Kidney (tissue), 14 donors: ENCODE data around the gene HERC5. TPM values are rescaled to one million over a fixed set of nuclear protein-coding genes. Genes with fewer than 3 reads are reported as not detected.

Experiments
- DNase-seq, 5 donors: peaks; one replicate each; pipeline ENCODE4 v3.0.0-alpha.2; 2013 to 2020
- FAIRE-seq: peaks from 2 replicates; lab custom pipeline; 2012; peaks lifted over from hg19 to GRCh38; lab: Jason Lieb, UNC
- H3K27ac ChIP-seq, 2 donors: one replicate each; pipeline ENCODE4 v1.7.0; 2013; ENCODE audit warnings: low read depth in 2 of 2, low read length in 2 of 2, inconsistent platforms in 1 of 2
- H3K27me3 ChIP-seq: one replicate; pipeline ENCODE4 v1.7.1; 2013; ENCODE audit warnings: low read length, inconsistent platforms; ENCODE audit not compliant: control insufficient read depth, insufficient read depth
- H3K36me3 ChIP-seq, 3 donors: one replicate each; pipeline versions ENCODE4 v1.7.0 to v1.7.1; 2013; ENCODE audit warnings: low read length in 3 of 3, control low read depth in 1 of 3, inconsistent platforms in 1 of 3; ENCODE audit not compliant: insufficient read depth in 3 of 3, control insufficient read depth in 2 of 3
- H3K4me1 ChIP-seq, 3 donors: one replicate each; pipeline versions ENCODE4 v1.7.0 to v1.7.1; 2013; ENCODE audit warnings: low read length in 3 of 3, inconsistent platforms in 1 of 3, low read depth in 1 of 3; ENCODE audit not compliant: control insufficient read depth in 2 of 3, insufficient read depth in 2 of 3
- H3K4me3 ChIP-seq, 3 donors: one replicate each; pipeline versions ENCODE4 v1.7.0 to v1.8.1; 2013; ENCODE audit warnings: low read length in 3 of 3, control low read depth in 1 of 3, inconsistent platforms in 1 of 3
- H3K9ac ChIP-seq, 3 donors: one replicate each; pipeline versions ENCODE4 v1.7.0 to v1.7.1; 2013; ENCODE audit warnings: low read length in 3 of 3, control low read depth in 1 of 3, inconsistent platforms in 1 of 3
- H3K9me3 ChIP-seq, 3 donors: one replicate each; pipeline versions ENCODE4 v1.7.0 to v1.7.1; 2013; ENCODE audit warnings: low read length in 3 of 3, control low read depth in 1 of 3, inconsistent platforms in 1 of 3; ENCODE audit not compliant: control insufficient read depth in 2 of 3, insufficient read depth in 1 of 3
- intact Hi-C: fragments of 100-400 bp; cut with DNase I; formaldehyde crosslinking; loops from one replicate; pipeline ENCODE4 v1.11.1; 2022
- polyA plus RNA-seq: library from polyadenylated mRNA; stranded (reverse); fragments of 350-450 nt; fragmentation: Illumina TruSeq; extraction: RNeasy Lipid Tissue Mini Kit (QIAGEN cat#74804); gene quantifications from one replicate; pipeline ENCODE4 v1.2.3, GENCODE V29; 2014; ENCODE audit warnings: low read depth, low replicate concordance; ENCODE audit not compliant: insufficient read depth
- total RNA-seq: library from RNA; stranded (reverse); fragmentation: NEBNext Ultra II Directional; extraction: Animal tissue kit (Norgen Biotek cat#: 25700); gene quantifications from one replicate; pipeline ENCODE4 v1.2.1, GENCODE V29; 2021
- TF ChIP-seq, protein P1 (sequence below): IDR thresholded peaks from 3 replicates; pipeline ENCODE4 v1.5.1; 2012; ENCODE audit warnings: mild to moderate bottlenecking, moderate library complexity, borderline replicate concordance; ENCODE audit not compliant: insufficient read depth; ENCODE audit errors: extremely low read depth
- donor health status: control.
- donor health status: control.
- donor health status: control.
- donor health status: control.
- donor health status: control.
- donor health status: DM: yes; HTN: yes; CAD: no.
- donor health status: Normal renal cell carcinoma (clear cell type).

HERC5 gene
- total and polyA plus RNA-seq, 2 donors from 2014 or later, result 4.7 to 6.5 TPM

GRCh38 chr4:88477229-88477860 lies 20.4 kb downstream of the HERC5 start:
- Histone ChIP-seq H3K36me3 (peaks cover 0 to 7% (median 5%) of the 10 kb centered on the region in 3 donors), H3K9me3 (no peaks in the 10 kb centered on the region), H3K27me3 (no peaks in the 10 kb centered on the region), H3K27ac (no peak overlapping the region), H3K9ac (no peak overlapping the region), H3K4me3 (no peak overlapping the region), H3K4me1 (no peaks in the 10 kb centered on the region)
- intact Hi-C loops, result no loop called here
- no peak for DNase-seq
- TF ChIP-seq, protein P1, sequence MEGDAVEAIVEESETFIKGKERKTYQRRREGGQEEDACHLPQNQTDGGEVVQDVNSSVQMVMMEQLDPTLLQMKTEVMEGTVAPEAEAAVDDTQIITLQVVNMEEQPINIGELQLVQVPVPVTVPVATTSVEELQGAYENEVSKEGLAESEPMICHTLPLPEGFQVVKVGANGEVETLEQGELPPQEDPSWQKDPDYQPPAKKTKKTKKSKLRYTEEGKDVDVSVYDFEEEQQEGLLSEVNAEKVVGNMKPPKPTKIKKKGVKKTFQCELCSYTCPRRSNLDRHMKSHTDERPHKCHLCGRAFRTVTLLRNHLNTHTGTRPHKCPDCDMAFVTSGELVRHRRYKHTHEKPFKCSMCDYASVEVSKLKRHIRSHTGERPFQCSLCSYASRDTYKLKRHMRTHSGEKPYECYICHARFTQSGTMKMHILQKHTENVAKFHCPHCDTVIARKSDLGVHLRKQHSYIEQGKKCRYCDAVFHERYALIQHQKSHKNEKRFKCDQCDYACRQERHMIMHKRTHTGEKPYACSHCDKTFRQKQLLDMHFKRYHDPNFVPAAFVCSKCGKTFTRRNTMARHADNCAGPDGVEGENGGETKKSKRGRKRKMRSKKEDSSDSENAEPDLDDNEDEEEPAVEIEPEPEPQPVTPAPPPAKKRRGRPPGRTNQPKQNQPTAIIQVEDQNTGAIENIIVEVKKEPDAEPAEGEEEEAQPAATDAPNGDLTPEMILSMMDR, result no peak
- no peak for FAIRE-seq

DNA sequence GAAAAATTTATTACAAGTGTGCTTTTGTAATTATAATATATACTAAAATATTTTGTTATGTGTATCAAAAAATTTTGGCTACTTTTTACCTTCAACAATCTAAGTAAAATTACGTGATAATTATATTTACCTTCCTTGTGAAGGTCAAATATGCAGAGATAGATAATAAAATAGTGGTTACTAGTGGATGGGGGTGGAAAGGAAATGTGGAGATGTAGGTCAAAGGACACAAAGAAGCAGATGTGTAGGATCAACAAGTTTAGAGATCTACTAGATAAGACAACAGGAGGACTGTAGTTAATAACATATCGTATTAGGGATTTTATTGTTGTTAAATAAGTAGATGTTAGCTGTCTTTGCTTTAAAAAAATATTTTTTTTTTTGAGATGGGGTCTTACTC lies 21.3 kb downstream of the HERC5 start:
- no peaks in the 10 kb centered on the region for H3K4me1 ChIP-seq
- H3K9ac ChIP-seq, result no peak overlapping the region
- no peaks in the 10 kb centered on the region for H3K9me3 ChIP-seq
- no peak overlapping the region for H3K27ac ChIP-seq
- intact Hi-C loops, result no loop called here
- H3K4me3 ChIP-seq, result no peak overlapping the region
- TF ChIP-seq, protein P1, result no peak
- FAIRE-seq, result no peak
- no peaks in the 10 kb centered on the region for H3K27me3 ChIP-seq
- H3K36me3 ChIP-seq, result peaks cover 0 to 7% (median 5%) of the 10 kb centered on the region in 3 donors
- no peak for DNase-seq

DNA sequence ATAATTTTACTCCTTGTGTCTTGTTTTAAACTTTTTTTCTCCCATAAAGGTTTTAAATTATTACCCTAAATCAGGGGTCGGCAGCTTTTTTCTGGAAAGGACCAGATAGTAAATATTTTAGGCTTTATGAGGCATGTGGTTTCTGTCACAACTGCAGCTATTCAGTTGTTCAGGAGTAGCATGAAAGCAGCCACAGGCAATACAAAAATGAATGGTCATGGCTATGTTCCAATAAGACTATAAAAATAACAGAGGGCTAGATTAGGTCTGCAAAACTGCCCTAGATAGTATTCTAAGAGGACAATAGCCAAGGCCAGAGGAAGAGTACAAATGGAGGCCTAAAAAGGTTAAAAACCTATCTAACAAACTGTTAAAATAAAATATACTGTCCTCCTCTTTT lies 24.6 kb downstream of the HERC5 start:
- Histone ChIP-seq H3K27me3 (no peaks in the 10 kb centered on the region), H3K27ac (no peak overlapping the region), H3K9ac (no peak overlapping the region), H3K9me3 (no peaks in the 10 kb centered on the region), H3K4me3 (no peak overlapping the region), H3K36me3 (no peaks in the 10 kb centered on the region), H3K4me1 (no peaks in the 10 kb centered on the region)
- FAIRE-seq (no peak), DNase-seq (peak in 2 of 5 donors; percentile 36 to 57)
- TF ChIP-seq, protein P1, result no peak
- intact Hi-C loops, result no loop called here
